Adrenal gland (tissue), 12 donors: ENCODE results near the gene TRDN. TPM values are rescaled to one million over a fixed set of nuclear protein-coding genes. Genes with fewer than 3 reads are reported as not detected.
A peak's percentile ranks its signal among the peaks of the same experiment; 100 is the strongest.
"Not testable (repeated sequence)": the region's sequence is repeated elsewhere in the genome, so short reads cannot be mapped to it uniquely, and the experiment has no call there.

Source experiments
- DNase-seq, 7 donors: peaks; one replicate each; pipeline ENCODE4 v3.0.0-alpha.2; 2019 to 2020
- H3K27ac ChIP-seq, 5 donors: fragments of 200-600 bp; sonication (generic) in 4 of 5; 1 replicate in 3 of 5; 2 replicates in 2 of 5; pipeline versions ENCODE4 v1.5.1 to v1.8.0; 2016 to 2020; ENCODE audit warnings: mild to moderate bottlenecking in 1 of 5
- H3K27me3 ChIP-seq: fragments of 200-600 bp; 2 replicates; pipeline ENCODE4 v1.8.0; 2021
- H3K36me3 ChIP-seq, 2 donors: fragments of 200-600 bp; replicated peaks in 1 of 2; 1 replicate in 1 of 2; 2 replicates in 1 of 2; pipeline versions ENCODE4 v1.5.1 to v1.8.0; 2018 to 2022
- H3K4me1 ChIP-seq, 2 donors: fragments of 200-600 bp; replicated peaks in 1 of 2; 1 replicate in 1 of 2; 2 replicates in 1 of 2; pipeline versions ENCODE4 v1.5.1 to v1.8.0; 2018 to 2021
- H3K4me3 ChIP-seq, 4 donors: fragments of 200-600 bp; sonication (generic) in 3 of 4; one replicate each; pipeline ENCODE4 v1.5.1; 2016 to 2018
- H3K9me3 ChIP-seq, 3 donors: fragments of 200-600 bp; sonication (generic) in 1 of 3; replicated peaks in 1 of 3; 1 replicate in 2 of 3; 2 replicates in 1 of 3; pipeline versions ENCODE4 v1.5.1 to v1.8.0; 2016 to 2021
- POLR2A ChIP-seq, 2 donors: fragments of 450-650 bp; IDR thresholded peaks; one replicate each; pipeline ENCODE4 v1.6.1; 2017; ENCODE audit warnings: antibody characterized with exemption in 2 of 2, mild to moderate bottlenecking in 2 of 2, moderate library complexity in 1 of 2
- WGBS, 4 donors: extraction: QIAGEN DNeasy Blood & Tissue Kit in 2 of 4; methylation state at CpG; one replicate each; pipeline versions ENCODE4 v1.1.5 to v1.1.7; 2013 to 2017; 5-methylcytosine and 5-hydroxymethylcytosine counted together
- intact Hi-C, 2 donors: fragments of 100-400 bp; cut with DNase I; formaldehyde crosslinking; loops; one replicate each; pipeline versions ENCODE4 v1.14.1 to v1.15.0; 2022 to 2023
- polyA plus RNA-seq, 3 donors: library from polyadenylated mRNA; stranded (reverse); fragments of 200-250 nt in 2 of 3; fragments of 350-450 nt in 1 of 3; fragmentation: Illumina TruSeq in 1 of 3; extraction: RNeasy Lipid Tissue Mini Kit (QIAGEN cat#74804) in 1 of 3; gene quantifications; one replicate each; pipeline ENCODE4 v1.2.3, GENCODE V29; 2013 to 2014
- total RNA-seq, 9 donors: library from RNA; depleted of rRNA in 4 of 9; stranded (reverse); fragments of >200 nt in 4 of 9; fragments of 120-200 nt in 1 of 9; fragmentation: NEBNext Ultra II Directional in 1 of 9; extraction: Animal tissue kit (Norgen Biotek cat#: 25700) in 1 of 9; gene quantifications; one replicate each; pipeline versions ENCODE4 v1.1.0 to v1.2.4, GENCODE V29; 2013 to 2023
- TF ChIP-seq, protein P1 (sequence below), 6 experiments: fragments of 450-650 bp in 4 of 6; fragments of 200-600 bp in 2 of 6; sonication (generic) in 1 of 6; IDR thresholded peaks; 1 replicate in 5 of 6; 2 replicates in 1 of 6; pipeline versions ENCODE4 v1.5.1 to v1.8.0; 2016 to 2021; ENCODE audit warnings: antibody characterized with exemption in 6 of 6, mild to moderate bottlenecking in 2 of 6, moderate library complexity in 1 of 6
- donor health status: healthy with polysubstance abuse.
- donor health status: Bipolar disorder and iron deficiency.
- donor health status: DM: yes; HTN: yes; CAD: no.
- donor health status: DM: no; HTN: no; CAD: no.
- donor health status: DM: no; HTN: no; CAD: no.
- donor health status: DM: yes; HTN: yes; CAD: no.

The TRDN gene
- total and polyA plus RNA-seq, 12 donors: 0.06 to 3.5 (median 0.54) TPM; not detected in 2

- H3K9me3 ChIP-seq: no peaks in the 10 kb centered on the region
- WGBS, 4 donors: 1 to 6% (median 2%) methylated on average over 2 of the region's 2 CpGs
- H3K4me1 ChIP-seq: no peaks in the 10 kb centered on the region
- no peak overlapping the region for H3K27ac ChIP-seq
- H3K27me3 ChIP-seq: no peaks in the 10 kb centered on the region
- no peak for DNase-seq
- TF ChIP-seq, protein P1, sequence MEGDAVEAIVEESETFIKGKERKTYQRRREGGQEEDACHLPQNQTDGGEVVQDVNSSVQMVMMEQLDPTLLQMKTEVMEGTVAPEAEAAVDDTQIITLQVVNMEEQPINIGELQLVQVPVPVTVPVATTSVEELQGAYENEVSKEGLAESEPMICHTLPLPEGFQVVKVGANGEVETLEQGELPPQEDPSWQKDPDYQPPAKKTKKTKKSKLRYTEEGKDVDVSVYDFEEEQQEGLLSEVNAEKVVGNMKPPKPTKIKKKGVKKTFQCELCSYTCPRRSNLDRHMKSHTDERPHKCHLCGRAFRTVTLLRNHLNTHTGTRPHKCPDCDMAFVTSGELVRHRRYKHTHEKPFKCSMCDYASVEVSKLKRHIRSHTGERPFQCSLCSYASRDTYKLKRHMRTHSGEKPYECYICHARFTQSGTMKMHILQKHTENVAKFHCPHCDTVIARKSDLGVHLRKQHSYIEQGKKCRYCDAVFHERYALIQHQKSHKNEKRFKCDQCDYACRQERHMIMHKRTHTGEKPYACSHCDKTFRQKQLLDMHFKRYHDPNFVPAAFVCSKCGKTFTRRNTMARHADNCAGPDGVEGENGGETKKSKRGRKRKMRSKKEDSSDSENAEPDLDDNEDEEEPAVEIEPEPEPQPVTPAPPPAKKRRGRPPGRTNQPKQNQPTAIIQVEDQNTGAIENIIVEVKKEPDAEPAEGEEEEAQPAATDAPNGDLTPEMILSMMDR (IDR thresholded peaks at IDR 0.05): peak; percentile 21 to 69 (median 54)
- no peak for TF ChIP-seq POLR2A (IDR thresholded peaks at IDR 0.05)
- no peaks in the 10 kb centered on the region for H3K36me3 ChIP-seq
- intact Hi-C loops: loop anchor here in 1 of 2 donors (5.0 kb wide), 2 partner anchors 445 to 585 kb away; no protein-coding TSS in a partner anchor
- no peak overlapping the region for H3K4me3 ChIP-seq
Observed at GRCh38 chr6:123316733-123317323, 319.9 kb downstream of the TRDN start.

GRCh38 chr6:123314459-123314858, 322.3 kb downstream of the TRDN start:
- intact Hi-C loops, H3K9me3 ChIP-seq, DNase-seq, H3K4me3 ChIP-seq, H3K4me1 ChIP-seq, H3K27ac ChIP-seq, H3K36me3 ChIP-seq, H3K27me3 ChIP-seq: not testable (repeated sequence)
- WGBS, 4 donors: 94 to 99% (median 98%) methylated on average over 2 of the region's 2 CpGs

GRCh38 chr6:123309130-123309529, 327.6 kb downstream of the TRDN start:
- 61 to 86% (median 68%) methylated on average over 1 of the region's 1 CpG for WGBS, 4 donors
- TF ChIP-seq, protein P1 (IDR thresholded peaks at IDR 0.05): no peak
- TF ChIP-seq POLR2A (IDR thresholded peaks at IDR 0.05): no peak
- H3K9me3 ChIP-seq: no peaks in the 10 kb centered on the region

GRCh38 chr6:123306334-123306733, 330.4 kb downstream of the TRDN start:
- WGBS, 4 donors: 20 to 27% (median 20%) methylated on average over 2 of the region's 2 CpGs
- DNase-seq: no peak
- TF ChIP-seq, protein P1 (IDR thresholded peaks at IDR 0.05): no peak
- no peak for TF ChIP-seq POLR2A (IDR thresholded peaks at IDR 0.05)
- no peaks in the 10 kb centered on the region for H3K9me3 ChIP-seq
- H3K27me3 ChIP-seq: no peaks in the 10 kb centered on the region
- no peaks in the 10 kb centered on the region for H3K4me1 ChIP-seq
- no peak overlapping the region for H3K4me3 ChIP-seq
- intact Hi-C loops: no loop called here
- H3K27ac ChIP-seq: no peak overlapping the region
- H3K36me3 ChIP-seq: no peaks in the 10 kb centered on the region

More at GRCh38 chr6:123309130-123309529, 327.6 kb downstream of the TRDN start:
- H3K4me3 ChIP-seq: no peak overlapping the region
- no peaks in the 10 kb centered on the region for H3K27me3 ChIP-seq
- no peak for DNase-seq
- intact Hi-C loops: no loop called here
- no peak overlapping the region for H3K27ac ChIP-seq
- H3K4me1 ChIP-seq: no peaks in the 10 kb centered on the region
- no peaks in the 10 kb centered on the region for H3K36me3 ChIP-seq

- no peak overlapping the region for H3K27ac ChIP-seq
- H3K9me3 ChIP-seq: no peaks in the 10 kb centered on the region
- no peaks in the 10 kb centered on the region for H3K27me3 ChIP-seq
- TF ChIP-seq, protein P1 (IDR thresholded peaks at IDR 0.05): no peak
- TF ChIP-seq POLR2A (IDR thresholded peaks at IDR 0.05): no peak
- H3K4me1 ChIP-seq: no peaks in the 10 kb centered on the region
- intact Hi-C loops: no loop called here
- no peaks in the 10 kb centered on the region for H3K36me3 ChIP-seq
- 85 to 92% (median 87%) methylated on average over 8 of the region's 8 CpGs for WGBS, 4 donors
- no peak for DNase-seq
- H3K4me3 ChIP-seq: no peak overlapping the region
Observed at GRCh38 chr6:123295672-123296071, 341.1 kb downstream of the TRDN start.
